Stimulated activated CD4-positive, alpha-beta T cell treated with anti-CD3 and anti-CD28 coated beads, Interleukin-4, amount 100 ng/mL, for 48 hours (primary cell): Measurements from ENCODE around the gene LIX1.
A peak's percentile ranks its signal among the peaks of the same experiment; 100 is the strongest.
"Not testable (repeated sequence)": the region's sequence is repeated elsewhere in the genome, so short reads cannot be mapped to it uniquely, and the experiment has no call there.

Source experiments
- DNase-seq, 2 donors: peaks; one replicate each; pipeline ENCODE4 v3.0.0-alpha.2; 2020; ENCODE audit warnings: low read depth in 2 of 2

LIX1 gene

GRCh38 chr5:97142521-97143254, at the start of gene LIX1:
Gene LIX1 (minus strand): TSS chr5:97142611. CDS start chr5:97142576, 35 bp downstream.
- no peak for DNase-seq

GRCh38 chr5:97191893-97192292, 49.5 kb upstream of the LIX1 start:
- no peak for DNase-seq

DNA sequence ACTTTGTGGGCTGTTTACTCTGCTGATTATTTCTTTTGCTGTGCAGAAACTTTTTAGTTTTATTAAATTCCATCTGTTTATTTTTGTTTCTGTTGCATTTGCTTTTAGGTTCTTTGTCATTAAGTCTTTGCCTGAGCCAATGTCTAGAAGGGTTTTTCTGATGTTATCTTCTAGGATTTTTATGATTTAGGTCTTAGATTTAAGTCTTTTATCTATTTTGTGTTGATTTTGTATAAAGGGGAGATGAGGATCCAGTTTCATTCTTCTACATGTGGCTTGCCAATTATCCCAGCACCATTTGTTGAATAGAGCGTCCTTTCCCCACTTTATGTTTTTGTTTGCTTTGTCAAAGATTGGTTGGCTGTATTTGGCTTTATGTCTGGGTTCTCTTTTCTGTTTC, 47.1 kb upstream of the LIX1 start:
- DNase-seq = not testable (repeated sequence)

GRCh38 chr5:97183930-97184213, 41.5 kb upstream of the LIX1 start:
- DNase-seq = no peak

DNA sequence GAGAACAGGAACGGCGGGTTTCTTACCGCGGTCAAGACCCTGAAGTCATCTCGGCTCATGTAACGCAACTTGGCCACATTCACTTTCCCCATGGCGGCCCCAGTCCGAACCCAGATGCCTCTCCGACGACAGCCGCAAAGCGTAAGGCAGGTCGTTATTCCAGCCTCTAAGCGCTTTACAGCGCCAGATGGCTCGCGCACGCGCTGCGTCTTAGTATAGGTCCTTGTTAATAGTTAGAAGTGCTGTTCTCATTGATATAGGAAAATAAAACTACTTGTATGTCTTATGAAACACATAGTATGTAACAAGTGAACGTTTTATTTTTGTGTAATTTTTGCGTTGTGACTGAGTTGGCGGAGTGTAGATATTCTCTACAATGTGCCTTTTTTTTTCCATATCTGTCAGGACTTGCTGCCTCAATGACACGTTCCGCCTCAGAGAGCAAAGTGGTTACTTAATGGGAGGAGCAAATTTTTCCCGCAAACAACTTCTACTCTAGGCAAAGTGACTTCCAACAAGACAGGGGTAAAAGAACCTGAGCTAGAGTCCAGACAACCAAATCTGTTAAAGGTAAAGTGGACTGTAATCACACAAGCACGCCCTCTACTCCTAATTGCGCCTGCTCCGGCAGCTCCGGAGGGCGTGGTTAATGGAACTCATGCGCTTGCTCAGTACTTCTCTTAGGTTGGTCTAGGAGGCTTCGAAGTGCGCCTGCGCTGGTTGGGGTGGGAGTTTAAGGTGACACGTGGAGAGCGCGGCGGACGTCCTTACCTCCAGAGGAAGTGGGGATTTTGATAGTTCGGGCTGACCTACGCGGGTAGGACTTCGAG, 40.9 kb upstream of the LIX1 start, which contains the start of gene RIOK2:
TSS of gene RIOK2 (minus strand) at position 148 of the 830 bp plus-strand sequence. CDS start at position 92, 56 bp downstream.
- peak; percentile 86 to 93 for DNase-seq

DNA sequence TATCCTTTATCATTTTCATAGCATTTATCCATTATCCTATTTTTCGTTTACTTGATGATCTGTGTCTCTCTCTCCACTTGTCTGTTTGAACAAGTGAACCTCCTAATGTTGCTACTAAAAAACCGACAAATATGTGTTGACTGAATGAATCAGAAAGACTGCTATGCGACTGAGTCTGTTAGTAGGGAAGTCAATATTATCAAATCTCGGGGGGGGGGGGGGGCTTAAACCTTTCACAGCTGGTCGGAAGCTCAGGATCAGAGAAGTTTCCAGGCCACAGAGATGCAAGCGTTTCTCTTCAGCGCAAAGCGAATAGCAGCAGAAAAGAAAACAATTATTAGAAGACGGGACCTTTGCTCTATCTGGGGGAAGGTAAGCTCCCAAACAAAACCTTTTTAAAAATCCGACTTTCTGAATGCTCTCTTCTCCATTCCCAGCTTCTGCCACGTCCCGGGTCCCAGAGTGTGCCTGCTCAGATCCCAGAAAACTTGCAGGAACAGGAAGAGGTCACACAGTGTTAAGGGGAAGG, 40.2 kb upstream of the LIX1 start:
- DNase-seq = no peak

- no peak for DNase-seq
Measured at GRCh38 chr5:97181856-97182545, 39.6 kb upstream of the LIX1 start.

DNA sequence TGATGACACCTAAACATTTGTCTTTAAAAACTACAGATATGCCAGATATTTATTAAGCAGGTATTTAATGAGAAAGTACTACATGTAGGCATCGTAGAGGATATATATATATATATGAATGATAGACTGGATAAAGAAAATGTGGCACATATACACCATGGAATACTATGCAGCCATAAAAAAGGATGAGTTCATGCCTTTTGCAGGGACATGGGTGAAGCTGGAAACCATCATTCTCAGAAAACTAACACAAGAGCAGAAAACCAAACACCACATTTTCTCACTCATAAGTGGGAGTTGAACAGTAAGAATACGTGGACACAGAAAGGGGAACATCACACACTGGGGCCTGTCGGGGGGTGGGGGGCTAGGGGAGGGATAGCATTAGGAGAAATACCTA, 37.0 kb upstream of the LIX1 start:
- not testable (repeated sequence) for DNase-seq

- no peak for DNase-seq
Measured at GRCh38 chr5:97172227-97172626, 29.8 kb upstream of the LIX1 start.

DNA sequence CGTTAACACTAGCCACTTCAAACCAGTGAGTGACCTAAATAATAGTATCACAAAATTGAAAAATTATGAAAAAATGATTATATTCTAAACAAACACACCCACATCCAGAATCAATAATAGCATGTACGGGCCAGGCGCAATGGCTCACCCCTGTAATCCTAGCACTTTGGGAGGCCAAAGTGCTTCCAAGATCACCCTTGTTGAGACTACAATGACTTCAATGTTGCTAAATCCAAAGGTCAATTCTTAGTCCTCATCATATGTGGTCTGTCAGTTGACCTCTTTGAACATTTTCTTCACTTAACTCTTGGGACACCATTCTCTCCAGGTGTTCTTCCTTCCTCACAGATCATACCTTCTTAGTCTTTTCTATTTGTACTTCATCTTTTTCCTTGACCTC, 29.3 kb upstream of the LIX1 start:
- DNase-seq = no peak

- no peak for DNase-seq
Measured at GRCh38 chr5:97167435-97167834, 25.0 kb upstream of the LIX1 start.

DNA sequence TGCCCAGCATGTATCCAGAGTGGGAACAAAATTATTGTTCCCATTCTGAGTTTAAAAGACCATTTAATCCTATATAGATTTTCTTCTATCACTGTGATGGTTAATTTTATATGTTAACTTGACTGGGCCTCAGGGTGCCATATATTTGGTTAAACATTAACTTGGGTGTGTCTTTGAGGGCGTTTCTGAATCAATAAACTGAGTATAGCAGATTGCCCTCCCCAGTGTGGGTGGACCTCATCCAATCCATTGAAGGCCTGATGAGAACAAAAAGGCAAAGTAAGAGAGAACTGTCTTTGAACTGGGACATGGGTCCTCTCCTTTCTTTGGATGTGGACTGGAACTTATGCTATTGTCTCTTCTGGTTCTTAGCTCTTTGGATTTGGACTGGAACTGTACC, 23.3 kb upstream of the LIX1 start:
- no peak for DNase-seq

- no peak for DNase-seq
Measured at GRCh38 chr5:97164846-97165245, 22.4 kb upstream of the LIX1 start.

DNA sequence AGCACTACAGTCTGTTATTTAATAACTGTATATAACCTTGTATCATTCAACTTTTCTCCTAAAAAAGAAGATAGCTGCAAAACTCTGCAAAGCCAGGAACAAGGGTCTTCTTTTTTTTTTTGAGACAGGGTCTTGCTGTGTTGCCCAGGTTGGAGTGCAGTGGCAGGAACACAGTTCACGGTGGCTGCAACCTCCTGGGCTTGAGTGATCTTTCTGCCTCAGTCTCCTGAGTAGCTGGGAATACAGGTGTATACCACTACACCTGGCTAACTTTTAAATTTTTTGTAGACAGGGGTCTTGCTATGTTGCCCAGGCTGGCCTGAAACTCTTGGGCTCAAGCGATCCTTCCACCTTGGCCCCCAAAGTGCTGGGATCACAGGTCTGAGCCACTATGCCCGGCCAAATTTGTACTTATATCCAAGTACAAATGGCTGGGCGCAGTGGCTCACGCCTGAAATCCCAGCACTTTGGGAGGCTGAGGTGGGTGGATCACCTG, 21.4 kb upstream of the LIX1 start:
- DNase-seq = no peak

GRCh38 chr5:97163360-97163764, 21.0 kb upstream of the LIX1 start:
- no peak for DNase-seq

- peak; percentile 19 to 38 for DNase-seq
Measured at GRCh38 chr5:97162045-97162444, 19.6 kb upstream of the LIX1 start.

DNA sequence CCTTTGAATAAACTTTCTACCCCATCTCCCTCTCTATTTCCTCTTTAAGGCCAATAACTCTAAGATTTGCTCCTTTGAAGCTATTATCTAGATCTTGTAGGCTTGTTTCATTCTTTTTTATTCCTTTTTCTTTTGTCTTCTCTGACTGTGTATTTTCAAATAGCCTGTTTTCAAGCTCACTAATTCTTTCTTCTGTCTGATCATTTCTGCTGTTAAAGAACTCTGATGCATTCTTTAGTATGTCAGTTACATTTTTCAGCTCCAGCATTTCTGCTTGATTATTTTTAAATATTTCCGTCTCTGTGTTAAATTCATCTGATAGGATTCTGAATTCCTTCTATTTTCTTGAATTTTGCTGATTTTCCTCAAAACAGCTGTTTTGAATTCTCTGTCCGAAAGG, 15.3 kb upstream of the LIX1 start:
- DNase-seq = no peak

DNA sequence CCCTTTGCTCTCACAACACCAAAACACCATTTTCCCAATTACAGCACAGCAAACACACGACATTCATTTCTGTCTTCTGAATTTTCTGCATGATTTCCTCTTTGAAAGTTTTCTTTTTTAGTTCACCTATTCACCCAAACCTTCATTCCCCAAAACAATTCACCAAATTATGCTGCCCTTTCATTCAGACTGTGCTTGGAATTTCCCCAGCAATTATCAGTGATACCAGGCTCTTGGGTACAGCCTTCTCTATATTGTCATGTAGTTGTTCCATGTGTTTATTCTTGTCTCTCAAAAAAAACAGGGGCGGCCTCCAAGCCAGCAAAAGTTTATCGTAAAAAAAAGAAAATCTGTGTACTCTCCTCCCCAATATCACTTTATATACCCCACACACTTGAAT, 9.0 kb upstream of the LIX1 start:
- DNase-seq = no peak

- no peak for DNase-seq
Measured at GRCh38 chr5:97150401-97150800, 8.0 kb upstream of the LIX1 start.

- DNase-seq = no peak
Measured at GRCh38 chr5:97149709-97150108, 7.3 kb upstream of the LIX1 start.

- no peak for DNase-seq
Measured at GRCh38 chr5:97148288-97148687, 5.9 kb upstream of the LIX1 start.

DNA sequence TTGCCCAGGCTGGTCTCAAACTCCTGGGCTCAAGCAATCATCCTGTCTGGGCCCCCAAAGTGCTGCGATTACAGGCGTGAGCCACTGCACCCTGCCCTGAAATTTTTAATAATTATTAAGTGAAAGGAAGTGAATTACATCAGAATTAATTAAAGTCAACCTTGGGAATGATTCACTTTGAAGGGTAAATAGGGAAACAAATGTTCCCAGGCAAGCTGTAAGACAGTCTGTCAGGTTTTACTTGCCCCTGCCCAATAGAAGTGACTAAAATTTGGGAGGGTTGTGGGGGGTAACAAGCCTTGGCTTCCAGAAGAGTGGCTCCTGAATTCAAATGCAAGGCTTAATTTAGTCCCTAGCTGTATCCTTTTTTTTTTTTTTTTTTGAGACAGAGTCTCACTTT, 1.3 kb upstream of the LIX1 start:
- no peak for DNase-seq
